Measurements from ENCODE around the gene UMODL1.

UMODL1 gene

GRCh38 chr21:42071146-42071737, at the start of gene UMODL1:
TSS of gene UMODL1 (plus strand) at chr21:42071317. CDS start at chr21:42071317, 0 bp downstream.
- no peak for FAIRE-seq

GRCh38 chr21:42021371-42022090, 49.6 kb upstream of the UMODL1 start:
- no peak for FAIRE-seq

GRCh38 chr21:42022091-42022430, 49.1 kb upstream of the UMODL1 start:
- no peak for FAIRE-seq

DNA sequence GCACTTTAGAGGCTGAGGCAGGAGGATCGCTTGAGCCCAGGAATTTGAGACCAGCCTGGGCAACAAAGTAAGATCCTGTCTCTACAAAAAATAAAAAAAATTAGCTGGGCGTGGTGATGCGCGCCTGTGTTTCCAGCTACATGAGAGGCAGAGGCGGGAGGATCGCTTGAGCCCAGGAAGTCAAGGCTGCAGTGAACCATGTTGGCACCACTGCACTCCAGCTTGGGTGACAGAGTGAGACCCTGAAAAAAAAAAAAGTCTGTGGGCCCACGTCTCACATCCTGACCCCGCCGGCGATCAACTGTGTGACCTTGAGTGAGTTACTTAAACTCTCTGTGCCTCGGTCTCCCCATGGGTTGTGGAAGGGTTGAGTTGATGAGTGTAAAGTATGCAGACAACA, 48.2 kb upstream of the UMODL1 start:
- no peak for FAIRE-seq

GRCh38 chr21:42025376-42026081, 45.6 kb upstream of the UMODL1 start:
- no peak for FAIRE-seq

- no peak for FAIRE-seq
Measured at GRCh38 chr21:42026082-42026435, 45.1 kb upstream of the UMODL1 start.

DNA sequence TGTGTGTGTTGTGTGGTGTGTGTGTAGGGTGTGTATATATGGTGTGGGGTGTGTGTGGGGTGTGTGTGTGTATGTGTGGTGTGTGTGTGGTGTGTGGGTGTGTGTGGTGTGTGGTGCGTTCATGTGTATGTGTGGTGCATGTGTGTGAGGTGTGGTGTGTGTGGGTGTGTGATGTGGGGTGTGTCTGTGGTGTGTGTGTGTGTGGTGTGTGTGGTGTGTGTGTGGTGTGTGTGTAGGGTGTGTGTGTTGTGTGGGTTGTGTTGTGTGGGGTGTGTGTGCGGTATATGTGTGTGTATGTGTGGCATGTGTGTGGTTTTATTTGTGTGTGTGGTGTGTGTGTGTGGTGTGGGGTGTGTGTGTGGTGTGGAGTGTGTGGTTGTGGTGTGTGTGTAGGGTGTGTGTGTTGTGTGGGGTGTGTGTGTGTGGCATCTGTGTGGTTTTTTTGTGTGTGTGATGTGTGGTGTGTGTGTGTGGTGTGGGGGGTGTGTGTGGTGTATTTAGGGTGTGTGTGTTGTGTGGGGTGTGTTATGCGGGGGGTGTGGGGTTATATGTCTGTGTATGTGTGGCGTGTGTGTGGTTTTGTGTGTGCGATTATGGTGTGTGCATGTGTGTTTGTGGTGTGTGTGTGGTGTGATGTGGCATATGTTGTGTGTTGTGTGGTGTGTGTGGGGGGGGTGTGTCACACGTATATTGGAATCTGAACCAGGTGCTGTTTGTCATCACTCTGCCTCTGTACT, 43.9 kb upstream of the UMODL1 start:
- no peak for FAIRE-seq

DNA sequence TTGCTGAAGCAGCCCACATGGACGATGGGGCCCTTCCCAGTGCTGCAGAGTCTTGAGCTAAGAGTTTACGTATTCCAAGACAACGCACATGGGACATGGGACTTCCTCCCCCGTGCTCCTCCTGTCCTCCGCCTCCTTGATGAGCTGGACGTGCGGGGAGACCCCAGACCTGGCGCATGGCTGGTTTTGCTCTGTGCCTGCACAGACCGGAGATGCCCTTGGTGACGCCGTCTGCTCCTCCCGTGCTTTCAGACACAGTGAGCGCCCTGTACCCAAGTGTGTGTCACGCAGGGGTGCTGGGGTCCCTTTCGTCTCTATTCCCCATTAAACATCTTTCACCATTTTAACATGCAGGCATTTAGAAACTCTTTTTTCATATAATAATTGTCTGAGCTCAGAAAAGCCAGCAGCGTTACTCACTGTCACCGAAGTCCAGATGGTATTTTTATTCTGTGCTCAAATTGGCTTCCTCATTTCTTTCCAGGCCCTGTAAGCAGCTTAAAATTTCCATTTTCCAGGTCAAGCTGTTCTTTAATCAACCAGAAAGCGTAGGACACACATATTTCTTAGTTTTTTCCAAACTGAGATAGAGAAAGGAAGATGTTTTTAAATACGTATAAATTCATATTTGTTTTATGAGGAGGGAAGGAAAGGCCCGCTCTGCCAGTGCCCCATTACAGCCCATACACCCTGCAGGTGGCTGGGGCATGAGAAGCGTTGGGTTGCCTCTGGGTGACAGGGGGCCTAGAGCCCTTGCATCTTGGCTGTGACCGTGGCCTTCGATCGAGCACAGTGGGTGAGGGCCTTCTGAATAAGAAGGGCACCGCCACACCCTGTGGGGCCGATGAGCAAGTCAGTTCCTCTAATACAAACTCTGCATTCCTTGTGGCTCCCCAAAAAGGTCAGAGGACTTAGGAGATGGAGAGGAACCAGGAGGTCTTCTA, 43.0 kb upstream of the UMODL1 start:
- no peak for FAIRE-seq

GRCh38 chr21:42028766-42029425, 42.2 kb upstream of the UMODL1 start:
- no peak for FAIRE-seq

GRCh38 chr21:42030311-42030710, 40.8 kb upstream of the UMODL1 start:
- no peak for FAIRE-seq

GRCh38 chr21:42031241-42031640, 39.9 kb upstream of the UMODL1 start:
- no peak for FAIRE-seq

DNA sequence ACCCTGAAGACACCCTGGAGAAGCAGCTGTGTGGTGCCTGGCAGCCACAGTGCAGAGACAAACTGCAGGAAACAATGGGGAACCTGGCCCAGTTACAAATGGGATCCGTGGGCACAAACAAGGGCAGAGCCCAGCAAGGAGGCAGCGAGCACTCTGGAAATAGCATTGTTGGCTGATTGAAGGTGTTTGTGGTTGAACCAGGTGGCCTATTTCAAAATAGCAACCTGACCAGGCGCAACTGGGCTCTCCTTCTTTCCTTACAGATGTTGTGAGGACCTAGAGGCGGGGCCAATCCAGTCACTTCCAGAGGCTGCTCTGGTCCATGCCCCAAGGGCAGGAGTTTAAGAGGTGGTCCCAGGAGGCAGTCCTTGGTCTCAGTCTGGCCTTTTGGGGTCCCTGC, 39.3 kb upstream of the UMODL1 start:
- no peak for FAIRE-seq

DNA sequence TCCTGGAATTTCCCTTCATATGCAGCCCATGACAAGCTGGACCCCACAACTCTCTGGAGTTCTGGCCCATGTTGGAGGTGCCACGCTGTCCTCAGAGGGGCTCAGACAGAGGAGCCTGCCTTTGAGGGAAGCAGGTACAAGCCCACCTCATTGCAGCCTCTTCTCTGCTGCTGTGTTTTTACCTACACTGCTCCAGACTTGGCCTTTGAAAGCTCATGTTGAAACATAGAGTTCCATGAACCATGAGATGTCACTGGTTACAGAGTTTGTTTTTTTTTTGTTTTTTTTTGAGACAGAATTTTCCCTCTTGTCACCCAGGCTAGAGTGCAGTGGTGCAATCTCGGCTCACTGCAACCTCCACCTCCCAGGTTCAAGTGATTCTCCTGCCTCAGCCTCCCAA, 38.9 kb upstream of the UMODL1 start:
- FAIRE-seq, result no peak

DNA sequence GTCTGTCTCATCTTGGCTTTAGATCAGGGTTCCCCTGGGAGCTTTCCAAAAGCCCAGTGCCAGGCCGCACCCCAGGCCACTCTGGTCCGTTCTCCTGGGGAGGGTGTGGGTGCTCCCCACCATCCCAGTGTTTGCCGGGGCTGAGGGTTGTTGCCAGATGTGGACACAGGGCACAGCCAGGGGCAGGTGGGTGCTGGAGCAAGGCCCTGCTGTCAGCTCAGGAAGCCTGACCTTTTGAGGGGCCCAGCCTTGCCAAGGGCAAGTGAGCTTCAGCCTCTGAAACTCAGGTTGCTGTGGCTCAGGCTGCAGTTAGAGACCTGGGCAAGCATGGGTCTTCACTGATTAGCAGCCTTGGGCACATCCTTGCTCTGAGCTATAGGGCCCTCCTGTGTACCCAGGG, 38.1 kb upstream of the UMODL1 start:
- FAIRE-seq, result no peak

- no peak for FAIRE-seq
Measured at GRCh38 chr21:42036313-42036712, 34.8 kb upstream of the UMODL1 start.

DNA sequence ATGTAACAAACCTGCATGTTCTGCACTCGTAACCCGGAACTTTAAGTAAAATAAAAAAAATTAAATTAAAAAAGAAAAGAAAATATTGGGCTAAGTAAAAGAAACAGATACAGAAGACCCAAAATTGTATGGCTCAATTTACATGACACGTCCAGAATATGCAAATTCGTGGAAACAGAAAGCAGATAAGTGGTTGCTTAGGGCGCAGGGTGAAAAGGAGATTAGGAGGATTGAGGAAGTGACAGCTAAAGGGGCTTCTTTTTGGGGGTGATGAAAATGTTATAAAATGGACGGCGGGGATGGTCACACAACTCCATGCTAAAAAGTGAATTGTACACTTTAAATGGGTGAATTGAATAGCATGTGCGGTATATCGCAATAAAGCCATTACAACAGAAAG, 33.6 kb upstream of the UMODL1 start:
- FAIRE-seq, result no peak

DNA sequence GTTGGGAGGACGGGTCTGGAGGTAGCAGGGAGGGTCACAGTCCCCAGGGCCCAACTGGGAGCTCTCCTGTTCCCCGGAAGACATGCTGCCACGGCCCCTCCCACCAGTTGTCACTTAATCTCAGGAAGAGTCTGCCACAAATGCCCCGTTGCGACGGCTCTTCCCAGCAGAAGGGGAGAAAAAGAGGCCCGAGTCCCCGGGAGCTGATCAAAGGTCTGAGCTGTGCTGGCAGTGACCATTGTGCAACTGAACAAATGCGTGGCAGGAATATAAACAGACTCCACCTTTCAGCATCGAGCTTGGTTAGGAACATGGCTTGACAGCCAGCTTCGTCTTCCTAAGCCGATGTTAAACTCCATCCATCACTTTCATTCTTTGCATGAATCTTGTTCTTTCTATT, 33.2 kb upstream of the UMODL1 start:
- FAIRE-seq, result no peak

DNA sequence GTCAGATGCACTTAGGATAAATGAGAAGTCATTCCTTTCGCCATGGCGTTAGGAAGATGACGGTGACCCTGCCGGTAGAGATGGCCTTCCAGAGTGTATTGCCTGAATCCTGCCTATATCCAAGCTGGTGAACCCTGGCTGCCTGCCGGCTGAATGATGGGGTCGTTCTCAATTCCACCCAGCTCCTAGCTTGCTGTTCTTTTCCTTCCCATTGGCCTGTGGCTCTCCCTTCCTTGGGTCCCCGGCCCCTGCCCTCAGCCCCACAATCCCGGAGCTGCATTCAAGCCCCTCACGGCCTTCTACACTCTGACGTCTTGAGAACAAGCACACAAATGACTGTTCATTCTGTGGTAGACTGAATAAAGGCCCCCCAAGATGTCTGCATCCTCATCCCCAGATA, 32.7 kb upstream of the UMODL1 start:
- FAIRE-seq, result no peak

DNA sequence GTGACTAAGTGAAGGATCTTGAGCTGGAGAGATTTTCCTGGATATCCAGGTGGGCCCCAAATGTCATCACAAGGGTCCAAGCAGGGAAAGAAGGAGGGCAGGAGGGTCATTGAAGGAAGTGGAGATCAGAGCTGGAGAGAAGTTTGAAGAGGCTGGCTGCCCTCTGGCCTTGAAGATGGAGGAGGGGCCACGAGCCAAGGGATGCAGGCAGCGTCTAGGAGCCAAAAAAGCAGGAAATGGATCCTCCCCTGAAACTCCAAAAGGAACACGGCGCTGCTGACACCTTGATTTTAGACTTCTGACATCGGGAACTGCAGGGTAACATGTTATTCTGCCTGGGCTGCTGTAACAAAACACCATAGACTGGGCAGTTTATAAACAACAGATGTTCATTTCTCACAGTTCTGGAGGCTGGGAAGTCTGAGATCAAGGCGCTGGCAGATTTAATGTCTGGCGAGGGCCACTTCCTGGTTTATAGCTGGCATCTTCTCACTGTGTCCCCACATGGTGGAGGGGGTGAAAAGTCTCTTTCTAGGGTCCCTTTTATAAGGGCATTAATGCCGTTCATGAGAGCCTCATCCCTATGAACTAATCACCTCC, 32.2 kb upstream of the UMODL1 start:
- FAIRE-seq, result no peak

DNA sequence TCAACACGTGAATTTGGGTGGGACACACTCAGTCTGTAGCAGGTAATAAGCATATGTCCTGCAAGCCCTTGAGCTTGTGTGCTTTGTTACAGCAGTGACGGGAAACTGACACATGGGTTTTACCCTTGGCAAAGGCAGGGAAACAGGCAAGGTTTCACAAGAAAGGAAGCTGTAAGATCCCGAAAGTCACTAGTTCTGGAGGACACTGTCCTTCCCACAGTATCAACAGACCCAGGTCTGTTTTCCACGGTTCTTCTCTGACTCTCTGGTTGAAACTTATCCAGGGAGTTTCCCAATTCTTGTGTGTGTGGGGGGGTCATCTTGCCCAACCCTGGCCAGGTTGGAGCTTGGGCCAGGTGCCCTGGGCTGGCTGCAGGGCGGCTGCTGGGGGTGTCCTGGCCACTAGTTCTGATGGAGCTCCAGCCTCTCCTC, 31.6 kb upstream of the UMODL1 start:
- FAIRE-seq, result no peak

GRCh38 chr21:42039911-42040351, 31.2 kb upstream of the UMODL1 start:
- no peak for FAIRE-seq

All from islet of Langerhans (tissue), 1 donor.